ENCODE data around the gene ACSL6.

Gene ACSL6

DNA sequence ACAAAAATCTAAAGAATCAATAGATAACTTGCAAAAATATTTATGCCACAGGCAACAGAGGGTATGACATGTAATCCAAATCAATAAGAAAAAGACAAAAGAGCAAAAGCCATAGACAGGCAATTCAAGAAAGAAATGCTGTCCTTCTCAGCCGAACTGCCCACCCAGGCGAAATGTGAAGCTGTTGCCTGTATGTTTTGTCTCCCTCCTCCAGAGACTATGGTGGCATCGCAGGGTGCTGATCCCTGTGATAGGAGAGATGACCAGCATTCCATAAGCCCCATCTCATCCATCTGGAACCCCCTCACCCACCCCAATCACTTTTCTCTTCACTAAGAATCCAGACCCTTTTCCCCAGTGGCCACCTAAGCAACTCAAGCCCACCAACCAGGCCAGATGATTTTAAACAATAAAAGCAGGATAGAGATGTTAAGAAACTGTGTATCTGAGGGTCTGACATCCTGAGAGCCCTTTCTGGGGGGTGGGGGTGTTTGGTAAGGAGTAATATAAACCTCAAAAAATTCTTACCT is 5.3 kb upstream of the ACSL6 start:
- Mint-ChIP-seq H3K36me3 (ENCODE audit: low read depth) (no peaks in the 10 kb centered on the region), H3K9me3 (no peaks in the 10 kb centered on the region), H3K4me1 (ENCODE audit: low read depth) (peaks cover 6% of the 10 kb centered on the region), H3K4me3 (no peak overlapping the region), H3K27ac (no peak overlapping the region), H3K27me3 (peaks cover 64% of the 10 kb centered on the region)
- intact Hi-C loops (cut with micrococcal nuclease) = no loop called here

DNA sequence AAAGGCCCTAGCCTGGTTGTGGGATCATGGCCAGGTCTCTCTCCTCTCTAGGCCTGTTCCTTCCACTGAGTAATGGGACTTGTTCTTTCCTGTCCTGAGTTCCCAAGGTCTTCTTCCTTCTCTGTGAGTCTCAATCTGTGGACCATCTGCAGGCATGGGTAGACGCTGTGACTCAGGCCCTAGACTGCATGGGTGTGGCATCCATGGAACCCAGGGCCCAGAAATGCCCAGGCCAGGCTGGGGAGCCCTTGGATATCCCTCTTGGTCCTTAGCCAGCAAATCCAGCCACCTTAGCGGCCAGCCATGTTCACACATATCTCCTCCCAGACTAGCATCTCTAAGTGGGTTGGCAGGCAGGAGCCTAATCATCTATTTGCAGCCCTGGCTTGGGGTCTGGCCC is 2.3 kb upstream of the ACSL6 start:
- Mint-ChIP-seq H3K4me1 (ENCODE audit: low read depth) (peaks cover 17% of the 10 kb centered on the region), H3K9me3 (no peaks in the 10 kb centered on the region), H3K27me3 (peaks cover 86% of the 10 kb centered on the region), H3K4me3 (no peak overlapping the region), H3K27ac (no peak overlapping the region), H3K36me3 (ENCODE audit: low read depth) (no peaks in the 10 kb centered on the region)
- intact Hi-C loops (cut with micrococcal nuclease) = no loop called here

DNA sequence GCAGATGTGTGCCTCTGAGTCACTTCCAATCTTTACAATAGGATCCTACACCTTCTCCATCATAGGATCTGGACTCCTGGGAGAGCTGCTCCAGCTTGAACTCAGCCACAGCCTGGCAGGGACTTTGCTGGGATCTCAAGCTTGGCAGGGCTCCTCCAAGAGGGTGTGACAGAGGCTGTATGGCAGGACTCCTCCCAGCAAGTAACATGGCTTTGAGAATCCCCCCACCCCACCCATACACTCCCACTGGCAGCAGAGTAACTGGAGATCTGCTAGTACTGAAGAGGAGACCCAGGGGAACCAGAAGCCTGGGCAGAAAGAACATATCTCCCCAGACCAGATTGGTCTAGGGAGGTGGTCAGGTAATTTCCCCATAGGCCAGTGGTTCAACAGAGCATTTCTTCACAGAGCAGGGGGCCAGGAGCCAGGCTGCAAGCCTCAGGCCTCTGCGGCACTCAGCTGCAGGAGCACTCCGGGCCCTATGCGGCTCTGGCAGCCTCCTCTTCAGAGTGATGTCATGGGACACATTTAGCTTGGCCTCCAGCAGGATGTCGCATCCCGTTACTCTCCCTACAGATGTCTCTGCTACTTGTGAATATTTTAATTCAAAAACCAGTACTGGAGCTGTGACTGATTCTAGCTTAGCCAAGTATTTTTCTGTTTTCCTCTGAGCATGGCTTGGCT is 1.7 kb upstream of the ACSL6 start:
- H3K9me3 Mint-ChIP-seq = no peaks in the 10 kb centered on the region
- H3K36me3 Mint-ChIP-seq (ENCODE audit: low read depth) = no peaks in the 10 kb centered on the region
- intact Hi-C loops (cut with micrococcal nuclease) = no loop called here
- no peak overlapping the region for H3K4me3 Mint-ChIP-seq
- H3K27ac Mint-ChIP-seq = no peak overlapping the region
- peaks cover 89% of the 10 kb centered on the region for H3K27me3 Mint-ChIP-seq
- H3K4me1 Mint-ChIP-seq (ENCODE audit: low read depth) = peaks cover 17% of the 10 kb centered on the region

DNA sequence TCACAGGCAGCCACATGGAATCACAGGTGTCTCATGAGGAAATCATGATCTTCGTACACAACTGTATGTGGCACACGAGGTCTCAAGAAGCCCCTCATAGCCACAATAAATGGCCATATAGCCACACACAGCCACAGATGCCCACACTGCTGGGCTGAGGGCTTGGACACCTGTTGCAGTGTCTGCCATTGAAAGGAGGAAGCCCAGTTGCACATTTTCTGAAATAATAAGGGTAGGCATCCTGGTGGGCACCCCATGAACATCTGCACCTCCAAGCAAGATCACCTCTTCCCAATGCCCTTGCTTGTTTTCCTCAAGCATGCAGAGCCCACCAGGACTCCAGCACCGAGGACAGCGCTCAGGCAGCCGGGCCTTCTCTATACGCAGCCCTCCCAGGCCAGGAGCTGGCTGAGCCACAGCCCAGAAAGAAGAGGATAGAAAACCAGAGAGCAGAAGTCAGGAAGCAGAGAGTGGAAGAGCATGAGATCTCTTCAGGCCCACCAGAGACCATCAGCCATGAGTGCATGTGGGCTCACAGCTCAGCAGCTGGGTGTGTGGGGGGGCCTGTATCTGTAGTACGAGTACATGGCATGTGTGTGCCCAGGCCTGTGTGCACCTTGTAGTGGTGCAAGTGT is 1.0 kb upstream of the ACSL6 start:
- Mint-ChIP-seq H3K27ac (no peak overlapping the region), H3K36me3 (ENCODE audit: low read depth) (no peaks in the 10 kb centered on the region), H3K4me3 (no peak overlapping the region), H3K27me3 (peaks cover 86% of the 10 kb centered on the region), H3K9me3 (no peaks in the 10 kb centered on the region), H3K4me1 (ENCODE audit: low read depth) (peaks cover 11% of the 10 kb centered on the region)
- intact Hi-C loops (cut with micrococcal nuclease) = no loop called here

GRCh38 chr5:132010989-132011621 is 353 bp downstream of the ACSL6 start:
- Mint-ChIP-seq H3K27ac (no peak overlapping the region), H3K4me3 (peak overlapping the region; percentile 72), H3K9me3 (no peaks in the 10 kb centered on the region), H3K36me3 (ENCODE audit: low read depth) (no peaks in the 10 kb centered on the region), H3K4me1 (ENCODE audit: low read depth) (peaks cover 11% of the 10 kb centered on the region), H3K27me3 (peaks cover 74% of the 10 kb centered on the region)
- intact Hi-C loops (cut with micrococcal nuclease) = no loop called here

GRCh38 chr5:132010645-132010988 is 841 bp downstream of the ACSL6 start:
- H3K9me3 Mint-ChIP-seq = no peaks in the 10 kb centered on the region
- no peaks in the 10 kb centered on the region for H3K36me3 Mint-ChIP-seq (ENCODE audit: low read depth)
- H3K27ac Mint-ChIP-seq = no peak overlapping the region
- peak overlapping the region; percentile 24 for H3K4me3 Mint-ChIP-seq
- intact Hi-C loops (cut with micrococcal nuclease) = no loop called here
- peaks cover 11% of the 10 kb centered on the region for H3K4me1 Mint-ChIP-seq (ENCODE audit: low read depth)
- H3K27me3 Mint-ChIP-seq = peaks cover 69% of the 10 kb centered on the region

GRCh38 chr5:132009706-132010405 is 1.6 kb downstream of the ACSL6 start:
- no peaks in the 10 kb centered on the region for H3K36me3 Mint-ChIP-seq (ENCODE audit: low read depth)
- H3K27me3 Mint-ChIP-seq = peaks cover 65% of the 10 kb centered on the region

DNA sequence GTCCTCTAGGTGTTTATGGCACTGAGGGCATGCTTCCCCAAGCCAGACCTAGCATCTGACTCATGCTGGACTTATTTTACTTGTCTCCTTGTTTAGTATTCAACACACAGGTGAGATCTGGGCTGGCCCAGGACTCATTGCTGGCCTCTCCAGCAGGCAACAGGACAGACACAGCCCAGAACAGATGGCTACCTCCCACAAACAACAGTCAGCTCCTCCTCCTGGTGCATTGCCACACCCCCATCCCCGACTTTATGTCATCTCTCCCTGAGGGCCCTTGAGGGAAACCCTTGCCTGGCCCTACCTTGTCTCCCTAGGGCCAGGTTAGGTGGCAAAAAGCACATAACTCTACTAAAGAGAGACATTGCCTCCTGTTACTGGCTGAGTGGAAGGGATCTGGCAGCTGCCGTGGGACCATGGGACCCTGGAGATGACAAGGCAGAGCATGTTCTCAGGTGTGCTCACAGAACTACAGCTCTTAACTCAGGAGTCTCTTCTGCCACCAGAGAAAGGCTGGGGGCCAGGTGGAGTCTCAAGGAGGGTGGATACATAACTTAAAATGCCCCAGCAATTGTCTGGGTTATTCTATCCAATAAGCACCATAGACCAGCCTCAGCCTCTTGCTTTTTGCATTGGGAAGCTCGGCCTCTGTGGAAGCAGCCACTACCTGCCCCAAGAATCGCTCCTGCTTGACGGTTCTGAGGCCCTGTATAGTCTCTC is 2.3 kb downstream of the ACSL6 start:
- Mint-ChIP-seq H3K4me1 (ENCODE audit: low read depth) (peaks cover 11% of the 10 kb centered on the region), H3K27ac (no peak overlapping the region), H3K9me3 (no peaks in the 10 kb centered on the region), H3K4me3 (no peak overlapping the region), H3K27me3 (peaks cover 59% of the 10 kb centered on the region), H3K36me3 (ENCODE audit: low read depth) (no peaks in the 10 kb centered on the region)
- intact Hi-C loops (cut with micrococcal nuclease) = loop anchor here (1.0 to 10.0 kb wide), 4 partner anchors 204 to 586 kb away; no protein-coding TSS in a partner anchor

More at GRCh38 chr5:132009706-132010405, 1.6 kb downstream of the ACSL6 start:
- no peaks in the 10 kb centered on the region for H3K9me3 Mint-ChIP-seq
- no peak overlapping the region for H3K4me3 Mint-ChIP-seq
- no peak overlapping the region for H3K27ac Mint-ChIP-seq
- intact Hi-C loops (cut with micrococcal nuclease) = loop anchor here (2.0 to 10.0 kb wide), 3 partner anchors 205 to 587 kb away; no protein-coding TSS in a partner anchor
- H3K4me1 Mint-ChIP-seq (ENCODE audit: low read depth) = peaks cover 11% of the 10 kb centered on the region

GRCh38 chr5:132008163-132008473 is 3.3 kb downstream of the ACSL6 start:
- Mint-ChIP-seq H3K27me3 (peaks cover 50% of the 10 kb centered on the region), H3K36me3 (ENCODE audit: low read depth) (no peaks in the 10 kb centered on the region), H3K4me1 (ENCODE audit: low read depth) (peaks cover 11% of the 10 kb centered on the region), H3K4me3 (no peak overlapping the region), H3K9me3 (no peaks in the 10 kb centered on the region), H3K27ac (no peak overlapping the region)
- intact Hi-C loops (cut with micrococcal nuclease) = loop anchor here (1.0 to 10.0 kb wide), 4 partner anchors 203 to 585 kb away; no protein-coding TSS in a partner anchor

- intact Hi-C loops (cut with micrococcal nuclease) = loop anchor here (1.0 to 10.0 kb wide), 4 partner anchors 203 to 585 kb away; no protein-coding TSS in a partner anchor
- Mint-ChIP-seq H3K27ac (no peak overlapping the region), H3K27me3 (peaks cover 45% of the 10 kb centered on the region), H3K36me3 (ENCODE audit: low read depth) (no peaks in the 10 kb centered on the region), H3K9me3 (no peaks in the 10 kb centered on the region), H3K4me3 (no peak overlapping the region), H3K4me1 (ENCODE audit: low read depth) (peaks cover 11% of the 10 kb centered on the region)
Observed at GRCh38 chr5:132007399-132008162, 3.9 kb downstream of the ACSL6 start.

DNA sequence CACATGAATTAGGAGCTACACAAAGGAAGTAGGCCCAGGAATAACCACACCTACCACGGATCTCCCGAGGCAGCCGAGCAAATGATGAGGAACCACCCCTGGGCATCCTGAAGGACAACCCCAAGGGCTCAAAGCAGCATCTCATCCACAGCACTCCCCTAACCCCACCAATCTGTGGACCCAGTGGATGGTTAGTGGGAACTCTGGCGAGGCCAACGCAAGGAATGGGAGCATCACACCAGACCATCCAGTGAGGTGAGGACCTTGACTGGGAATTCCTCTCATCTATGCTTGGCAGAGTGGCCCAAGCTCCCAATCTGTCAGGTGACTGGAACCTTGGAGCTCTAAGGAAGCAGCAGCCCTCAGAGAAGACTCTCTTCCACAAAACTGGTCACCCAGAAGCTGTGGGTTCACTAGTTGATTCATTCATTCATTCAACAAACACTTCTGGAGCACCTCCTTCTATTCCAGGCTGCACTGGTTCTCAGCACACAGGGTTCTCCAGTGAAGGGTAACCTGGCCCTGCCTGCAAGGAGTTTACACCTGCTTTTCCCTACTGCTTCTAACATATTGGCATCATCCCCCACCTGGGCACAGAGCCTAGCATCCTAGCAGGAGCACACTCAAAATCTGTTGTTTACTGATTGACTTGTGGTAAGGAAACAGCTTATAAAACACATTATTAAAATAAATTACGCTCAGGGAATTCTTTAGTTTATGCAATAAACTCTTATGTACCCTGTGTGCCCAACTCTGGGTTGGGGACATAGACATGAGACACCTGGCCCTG is 4.9 kb downstream of the ACSL6 start:
- intact Hi-C loops (cut with micrococcal nuclease) = loop anchor here (10.0 kb wide), 2 partner anchors 202 to 322 kb away; no protein-coding TSS in a partner anchor
- H3K36me3 Mint-ChIP-seq (ENCODE audit: low read depth) = no peaks in the 10 kb centered on the region
- H3K27me3 Mint-ChIP-seq = peaks cover 36% of the 10 kb centered on the region
- H3K4me3 Mint-ChIP-seq = no peak overlapping the region
- H3K27ac Mint-ChIP-seq = no peak overlapping the region
- H3K9me3 Mint-ChIP-seq = no peaks in the 10 kb centered on the region
- peaks cover 11% of the 10 kb centered on the region for H3K4me1 Mint-ChIP-seq (ENCODE audit: low read depth)

- intact Hi-C loops (cut with micrococcal nuclease) = loop anchor here (10.0 kb wide), 2 partner anchors 201 to 321 kb away; no protein-coding TSS in a partner anchor
- peaks cover 30% of the 10 kb centered on the region for H3K27me3 Mint-ChIP-seq
- no peak overlapping the region for H3K4me3 Mint-ChIP-seq
- no peaks in the 10 kb centered on the region for H3K9me3 Mint-ChIP-seq
- H3K36me3 Mint-ChIP-seq (ENCODE audit: low read depth) = no peaks in the 10 kb centered on the region
- H3K4me1 Mint-ChIP-seq (ENCODE audit: low read depth) = peaks cover 2% of the 10 kb centered on the region
- no peak overlapping the region for H3K27ac Mint-ChIP-seq
Observed at GRCh38 chr5:132005591-132005990, 5.9 kb downstream of the ACSL6 start.
